Bronchial epithelial cell (primary cell): ENCODE measurements around the gene TPRG1L. TPM values are rescaled to one million over a fixed set of nuclear protein-coding genes. Genes with fewer than 3 reads are reported as not detected.
A peak's percentile ranks its signal among the peaks of the same experiment; 100 is the strongest.

ENCODE experiments used
- DNase-seq: peaks from one replicate; pipeline ENCODE4 v3.0.0-alpha.2; 2010; ENCODE audit warnings: low read depth
- FAIRE-seq: peaks from 2 replicates; lab custom pipeline; 2011; peaks lifted over from hg19 to GRCh38; lab: Jason Lieb, UNC
- H3K27me3 ChIP-seq: 2 replicates; pipeline ENCODE4 v1.5.1; 2011; ENCODE audit warnings: low read length; ENCODE audit not compliant: control insufficient read depth, insufficient read depth
- H3K36me3 ChIP-seq: 2 replicates; pipeline ENCODE4 v1.5.1; 2011; ENCODE audit warnings: low read length; ENCODE audit not compliant: control insufficient read depth, insufficient read depth
- H3K4me3 ChIP-seq: 2 replicates; pipeline ENCODE4 v1.5.1; 2011; ENCODE audit warnings: mild to moderate bottlenecking, low read depth, low read length, control low read depth
- total RNA-seq: library from RNA; depleted of rRNA; stranded (reverse); fragments of >200 nt; gene quantifications from 2 replicates; pipeline ENCODE4 v1.2.1, GENCODE V29; 2014
- TF ChIP-seq, protein P1 (sequence below): IDR thresholded peaks from 2 replicates; pipeline ENCODE4 v1.5.1; 2011; ENCODE audit warnings: mild to moderate bottlenecking, moderate library complexity, low read length, control low read depth, inconsistent platforms; ENCODE audit not compliant: insufficient read depth, severe bottlenecking

The TPRG1L gene
- total RNA-seq, 1 donor from 2014 or later, result 33.4 TPM

DNA sequence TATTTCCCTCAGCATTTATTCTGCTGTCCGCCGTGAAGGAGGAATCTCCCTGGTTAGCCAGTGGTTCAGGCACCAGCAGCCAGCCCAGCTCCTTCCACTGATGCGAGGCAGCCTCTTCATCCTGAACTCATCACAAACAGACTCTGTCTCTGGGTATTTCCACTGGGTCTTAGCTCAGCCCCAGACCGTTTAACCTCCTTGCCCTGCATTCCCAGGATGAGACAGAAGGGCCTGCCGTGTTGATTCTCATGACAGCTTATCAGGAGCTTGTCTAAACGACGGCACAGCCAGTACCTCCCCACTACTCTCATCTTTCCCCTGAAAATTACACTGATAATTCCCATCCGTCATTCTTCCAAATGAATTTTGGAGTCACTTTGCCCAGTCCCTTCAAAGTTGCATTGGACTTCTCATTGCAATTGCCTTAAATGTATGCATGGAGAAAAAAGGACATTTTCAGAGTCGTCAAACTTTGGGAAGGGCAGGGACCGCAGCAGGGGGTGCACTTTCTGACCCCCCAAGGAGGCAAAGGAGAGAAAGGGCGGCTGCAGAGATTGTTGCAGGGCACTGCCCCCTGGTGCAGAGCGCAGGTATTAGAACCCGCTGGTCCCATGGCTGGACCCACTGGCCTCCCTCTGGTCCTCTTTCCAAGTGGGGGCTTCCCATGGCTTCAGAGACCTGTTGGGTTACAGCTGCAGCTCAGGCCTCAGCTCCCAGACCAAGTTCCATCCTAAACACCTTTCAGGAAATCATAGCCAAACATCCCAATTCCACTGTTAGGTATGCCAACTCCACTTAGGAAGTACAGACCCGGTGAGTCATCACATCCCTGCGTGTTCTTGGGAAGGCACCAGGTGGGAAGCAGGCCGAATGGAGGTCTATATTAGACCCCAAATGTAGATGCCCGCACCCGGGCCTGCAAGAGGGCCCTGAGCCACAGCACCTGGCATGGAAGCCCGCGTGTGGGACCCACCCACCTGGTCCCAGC is 9.8 kb upstream of the TPRG1L start:
- peaks cover 20% of the 10 kb centered on the region for H3K27me3 ChIP-seq
- TF ChIP-seq, protein P1, sequence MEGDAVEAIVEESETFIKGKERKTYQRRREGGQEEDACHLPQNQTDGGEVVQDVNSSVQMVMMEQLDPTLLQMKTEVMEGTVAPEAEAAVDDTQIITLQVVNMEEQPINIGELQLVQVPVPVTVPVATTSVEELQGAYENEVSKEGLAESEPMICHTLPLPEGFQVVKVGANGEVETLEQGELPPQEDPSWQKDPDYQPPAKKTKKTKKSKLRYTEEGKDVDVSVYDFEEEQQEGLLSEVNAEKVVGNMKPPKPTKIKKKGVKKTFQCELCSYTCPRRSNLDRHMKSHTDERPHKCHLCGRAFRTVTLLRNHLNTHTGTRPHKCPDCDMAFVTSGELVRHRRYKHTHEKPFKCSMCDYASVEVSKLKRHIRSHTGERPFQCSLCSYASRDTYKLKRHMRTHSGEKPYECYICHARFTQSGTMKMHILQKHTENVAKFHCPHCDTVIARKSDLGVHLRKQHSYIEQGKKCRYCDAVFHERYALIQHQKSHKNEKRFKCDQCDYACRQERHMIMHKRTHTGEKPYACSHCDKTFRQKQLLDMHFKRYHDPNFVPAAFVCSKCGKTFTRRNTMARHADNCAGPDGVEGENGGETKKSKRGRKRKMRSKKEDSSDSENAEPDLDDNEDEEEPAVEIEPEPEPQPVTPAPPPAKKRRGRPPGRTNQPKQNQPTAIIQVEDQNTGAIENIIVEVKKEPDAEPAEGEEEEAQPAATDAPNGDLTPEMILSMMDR, result peak; percentile 88
- H3K4me3 ChIP-seq, result no peak overlapping the region
- no peaks in the 10 kb centered on the region for H3K36me3 ChIP-seq
- DNase-seq, result peak; percentile 2
- peak; percentile 13 for FAIRE-seq

DNA sequence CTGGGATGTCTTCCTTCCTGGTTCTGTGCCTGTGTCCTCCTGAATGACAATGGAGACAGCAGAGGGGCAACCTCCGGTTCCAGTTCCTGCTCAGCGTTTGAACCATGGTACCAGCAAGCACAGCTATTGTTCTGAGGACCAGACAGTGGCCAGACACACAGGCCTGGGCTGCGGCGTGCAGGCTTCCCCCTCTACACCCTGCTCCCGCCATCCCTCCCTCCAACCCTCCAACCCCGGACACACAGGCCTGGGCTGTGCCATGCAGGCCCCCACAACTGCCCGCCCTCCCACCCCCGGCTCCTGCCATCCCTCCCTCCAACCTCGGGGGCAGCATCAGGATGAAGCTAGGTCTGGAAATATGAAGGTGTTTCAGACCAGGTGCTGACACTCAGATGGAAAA is 8.0 kb upstream of the TPRG1L start:
- FAIRE-seq (no peak), DNase-seq (no peak)
- Histone ChIP-seq H3K27me3 (peaks cover 13% of the 10 kb centered on the region), H3K36me3 (no peaks in the 10 kb centered on the region), H3K4me3 (no peak overlapping the region)
- TF ChIP-seq, protein P1, result no peak

DNA sequence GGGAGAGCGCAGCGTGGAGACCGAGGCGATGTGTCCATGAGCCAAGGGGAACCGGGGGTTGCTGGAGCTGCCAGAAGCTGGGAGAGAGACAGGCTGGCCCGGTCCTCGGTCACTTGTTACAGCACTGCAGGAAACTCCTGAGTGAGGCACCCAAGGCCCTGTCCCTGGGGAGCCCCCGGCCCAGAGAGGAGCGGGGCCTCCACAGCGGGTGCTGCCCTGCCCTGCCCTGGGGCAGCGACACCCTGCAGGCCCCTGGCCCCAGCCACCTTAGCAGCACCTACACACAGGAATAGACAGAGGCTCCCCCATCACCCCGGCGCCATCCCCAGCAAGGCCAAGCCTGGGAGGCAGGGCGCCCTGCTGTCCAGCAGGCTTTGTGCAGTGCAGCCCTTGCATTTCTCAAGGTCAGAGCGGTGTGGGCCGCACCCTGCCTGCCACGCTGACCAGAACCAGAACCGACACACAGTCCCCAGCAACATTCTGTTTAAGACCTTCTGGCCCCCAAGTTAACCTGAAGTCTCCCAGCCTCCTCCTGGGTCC is 6.9 kb upstream of the TPRG1L start:
- TF ChIP-seq, protein P1, result no peak
- H3K36me3 ChIP-seq, result no peaks in the 10 kb centered on the region
- no peak for FAIRE-seq
- H3K27me3 ChIP-seq, result peaks cover 7% of the 10 kb centered on the region
- H3K4me3 ChIP-seq, result no peak overlapping the region
- DNase-seq, result no peak

DNA sequence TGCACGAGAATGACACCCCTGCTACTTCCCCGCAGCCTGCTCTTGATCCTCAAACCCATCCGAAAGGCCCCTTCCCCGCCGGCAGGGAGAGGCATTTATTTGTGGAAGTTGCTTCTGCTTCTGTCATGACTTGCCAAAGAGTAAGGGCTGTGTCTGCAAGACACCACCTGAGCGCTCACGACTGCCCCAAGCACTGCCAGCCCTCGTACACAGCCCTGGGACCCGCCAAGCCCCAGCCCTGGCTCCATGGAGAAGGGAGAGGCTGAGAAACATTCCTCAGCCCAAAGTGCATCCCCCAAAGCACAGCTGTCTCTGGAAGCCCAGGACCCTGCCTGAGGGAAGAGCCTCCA is 6.3 kb upstream of the TPRG1L start:
- FAIRE-seq, result no peak

DNA sequence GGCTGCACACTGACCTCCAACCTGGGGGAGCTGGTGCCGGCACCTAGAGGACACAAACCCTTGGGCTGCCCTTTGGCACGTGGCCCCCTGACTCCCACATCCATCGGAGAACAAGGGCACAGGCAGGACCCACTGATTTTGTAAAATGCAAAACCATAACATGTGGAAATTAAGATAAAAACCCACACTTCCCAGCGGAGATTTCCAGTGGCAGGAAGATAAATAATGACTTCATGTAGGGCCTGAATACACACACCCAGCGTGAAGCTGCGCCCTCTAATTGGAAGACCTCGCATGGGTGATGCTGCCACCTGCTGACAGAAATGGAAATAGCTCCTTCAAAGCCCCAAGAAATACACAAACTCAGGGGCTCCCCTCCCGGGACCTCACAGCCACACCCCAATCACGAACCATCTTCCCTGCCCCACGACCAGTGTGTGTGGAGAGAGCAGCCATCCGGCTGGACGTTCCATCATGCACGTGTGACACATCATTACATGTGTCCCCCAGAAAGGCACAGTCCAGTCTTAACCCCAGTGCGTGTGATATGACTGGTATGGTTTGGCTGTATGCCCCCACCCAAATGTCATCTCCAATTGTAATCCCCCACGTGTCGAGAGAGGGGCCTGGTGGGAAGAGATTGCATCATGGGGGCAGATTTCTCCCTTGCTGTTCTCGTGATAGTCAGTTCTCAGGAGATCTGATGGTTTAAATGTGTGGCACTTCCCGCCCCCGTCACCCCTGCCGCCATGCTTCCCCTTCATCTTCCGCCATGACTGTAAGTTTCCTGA is 5.7 kb upstream of the TPRG1L start:
- FAIRE-seq (peak; percentile 7), DNase-seq (peak; percentile 59)
- H3K27me3 ChIP-seq, result peaks cover 5% of the 10 kb centered on the region
- H3K36me3 ChIP-seq, result no peaks in the 10 kb centered on the region
- TF ChIP-seq, protein P1, result peak; percentile 81
- no peak overlapping the region for H3K4me3 ChIP-seq

More for the DNA sequence above, 6.3 kb upstream of the TPRG1L start:
- H3K27me3 ChIP-seq, result peaks cover 6% of the 10 kb centered on the region
- H3K4me3 ChIP-seq, result no peak overlapping the region
- no peak for DNase-seq
- H3K36me3 ChIP-seq, result no peaks in the 10 kb centered on the region
- TF ChIP-seq, protein P1, result no peak
